Neural progenitor cell (in vitro differentiated cells): ENCODE results near the gene MYO18B. TPM values are rescaled to one million over a fixed set of nuclear protein-coding genes. Genes with fewer than 3 reads are reported as not detected.

Source experiments
- DNase-seq: peaks from one replicate; pipeline ENCODE4 v3.0.0-alpha.2; 2016; ENCODE audit warnings: low spot score
- H2AFZ ChIP-seq: fragments of 200-600 bp; sonication (generic); replicated peaks from 2 replicates; pipeline ENCODE4 v1.6.1; 2016; ENCODE audit warnings: antibody characterized with exemption
- H3F3A ChIP-seq: fragments of 200-600 bp; sonication (generic); 2 replicates; pipeline ENCODE4 v1.6.1; 2016; ENCODE audit warnings: antibody characterized with exemption, low read depth
- H3K27ac ChIP-seq: fragments of 200-600 bp; sonication (generic); 2 replicates; pipeline ENCODE4 v1.5.1; 2016; ENCODE audit warnings: mild to moderate bottlenecking
- H3K27me3 ChIP-seq: fragments of 200-600 bp; sonication (generic); 2 replicates; pipeline ENCODE4 v1.6.1; 2016; ENCODE audit warnings: mild to moderate bottlenecking, moderate library complexity
- H3K36me3 ChIP-seq: fragments of 200-600 bp; sonication (generic); 2 replicates; pipeline ENCODE4 v1.5.1; 2016
- H3K4me1 ChIP-seq: fragments of 200-600 bp; sonication (generic); 2 replicates; pipeline ENCODE4 v1.6.1; 2016; ENCODE audit warnings: mixed run types
- H3K4me2 ChIP-seq: fragments of 200-600 bp; sonication (generic); 2 replicates; pipeline ENCODE4 v1.6.1; 2016
- H3K4me3 ChIP-seq: fragments of 200-600 bp; sonication (generic); 2 replicates; pipeline ENCODE4 v1.5.1; 2016
- H3K79me2 ChIP-seq: fragments of 200-600 bp; sonication (generic); 2 replicates; pipeline ENCODE4 v1.6.1; 2016; ENCODE audit warnings: low read depth
- H3K9ac ChIP-seq: fragments of 200-600 bp; sonication (generic); 2 replicates; pipeline ENCODE4 v1.6.1; 2016
- H3K9me3 ChIP-seq: fragments of 200-600 bp; sonication (generic); 2 replicates; pipeline ENCODE4 v1.5.1; 2016; ENCODE audit warnings: low read depth
- H4K20me1 ChIP-seq: fragments of 200-600 bp; sonication (generic); 2 replicates; pipeline ENCODE4 v1.6.1; 2016; ENCODE audit warnings: low read depth
- H3K27ac Mint-ChIP-seq: 3 replicates; pipeline ENCODE4 v1.8.0; 2021; ENCODE audit warnings: mixed read lengths
- H3K27me3 Mint-ChIP-seq: 2 replicates; pipeline ENCODE4 v1.8.0; 2022; ENCODE audit warnings: low read depth, mild to moderate bottlenecking, inconsistent platforms, moderate library complexity, mixed read lengths; ENCODE audit not compliant: insufficient read depth
- H3K36me3 Mint-ChIP-seq: 3 replicates; pipeline ENCODE4 v1.8.0; 2021; ENCODE audit warnings: mixed read lengths
- H3K4me1 Mint-ChIP-seq: 3 replicates; pipeline ENCODE4 v1.8.0; 2021; ENCODE audit warnings: mixed read lengths
- H3K4me3 Mint-ChIP-seq: 3 replicates; pipeline ENCODE4 v1.8.0; 2021; ENCODE audit warnings: mild to moderate bottlenecking, moderate library complexity, mixed read lengths
- H3K9me3 Mint-ChIP-seq: 3 replicates; pipeline ENCODE4 v1.8.0; 2020; ENCODE audit warnings: mixed read lengths
- CTCF ChIP-seq: fragments of 200-600 bp; sonication (generic); IDR thresholded peaks from 2 replicates; pipeline ENCODE4 v1.5.1; 2017; ENCODE audit warnings: antibody characterized with exemption, mild to moderate bottlenecking
- EZH2 ChIP-seq: fragments of 200-600 bp; sonication (generic); IDR thresholded peaks from 2 replicates; pipeline ENCODE4 v1.6.1; 2017; ENCODE audit warnings: antibody characterized with exemption, mild to moderate bottlenecking, moderate library complexity
- EZH2phosphoT487 ChIP-seq: fragments of 200-600 bp; sonication (generic); IDR thresholded peaks from 2 replicates; pipeline ENCODE4 v1.6.1; 2017; ENCODE audit warnings: antibody characterized with exemption
- total RNA-seq: library from RNA; depleted of rRNA; stranded (reverse); fragments of >200 nt; gene quantifications from 2 replicates; pipeline ENCODE4 v1.2.3, GENCODE V29; 2015; ENCODE audit warnings: low replicate concordance

MYO18B gene
- total RNA-seq, 1 donor from 2014 or later, result not detected

GRCh38 chr22:25766418-25766817 is 24.4 kb downstream of the MYO18B start:
- no peaks in the 10 kb centered on the region for H3K4me1 Mint-ChIP-seq
- no peak overlapping the region for H3K4me2 ChIP-seq
- H4K20me1 ChIP-seq, result no peaks in the 10 kb centered on the region
- no peak for DNase-seq
- no peak overlapping the region for H3K4me3 Mint-ChIP-seq
- no peaks in the 10 kb centered on the region for H3K9me3 ChIP-seq
- peaks cover 16% of the 10 kb centered on the region for H3K9me3 Mint-ChIP-seq
- no peaks in the 10 kb centered on the region for H3K36me3 ChIP-seq
- no peak overlapping the region for H2AFZ ChIP-seq
- H3K27me3 Mint-ChIP-seq, result peaks cover 6% of the 10 kb centered on the region
- no peaks in the 10 kb centered on the region for H3K4me1 ChIP-seq
- H3K27ac Mint-ChIP-seq, result no peak overlapping the region
- no peaks in the 10 kb centered on the region for H3K79me2 ChIP-seq
- no peaks in the 10 kb centered on the region for H3K36me3 Mint-ChIP-seq
- TF ChIP-seq EZH2phosphoT487, result no peak
- TF ChIP-seq EZH2, result no peak
- no peak for TF ChIP-seq CTCF
- no peaks in the 10 kb centered on the region for H3F3A ChIP-seq
- no peak overlapping the region for H3K4me3 ChIP-seq
- H3K9ac ChIP-seq, result no peak overlapping the region
- H3K27me3 ChIP-seq, result no peaks in the 10 kb centered on the region
- no peak overlapping the region for H3K27ac ChIP-seq

- H3K4me2 ChIP-seq, result no peak overlapping the region
- H3K4me1 ChIP-seq, result no peaks in the 10 kb centered on the region
- peaks cover 9% of the 10 kb centered on the region for H3K27me3 Mint-ChIP-seq
- H3K36me3 ChIP-seq, result no peaks in the 10 kb centered on the region
- H3K4me3 ChIP-seq, result no peak overlapping the region
- H4K20me1 ChIP-seq, result no peaks in the 10 kb centered on the region
- H3K9me3 Mint-ChIP-seq, result peaks cover 16% of the 10 kb centered on the region
- TF ChIP-seq EZH2phosphoT487, result no peak
- no peak for TF ChIP-seq EZH2
- no peak for TF ChIP-seq CTCF
- no peak overlapping the region for H2AFZ ChIP-seq
- no peak overlapping the region for H3K27ac Mint-ChIP-seq
- no peak overlapping the region for H3K27ac ChIP-seq
- no peak overlapping the region for H3K9ac ChIP-seq
- no peaks in the 10 kb centered on the region for H3K27me3 ChIP-seq
- no peak overlapping the region for H3K4me3 Mint-ChIP-seq
- H3F3A ChIP-seq, result no peaks in the 10 kb centered on the region
- no peaks in the 10 kb centered on the region for H3K4me1 Mint-ChIP-seq
- no peaks in the 10 kb centered on the region for H3K36me3 Mint-ChIP-seq
- no peaks in the 10 kb centered on the region for H3K79me2 ChIP-seq
- no peak for DNase-seq
- H3K9me3 ChIP-seq, result no peaks in the 10 kb centered on the region
Measured at GRCh38 chr22:25770333-25770732, 28.3 kb downstream of the MYO18B start.

DNA sequence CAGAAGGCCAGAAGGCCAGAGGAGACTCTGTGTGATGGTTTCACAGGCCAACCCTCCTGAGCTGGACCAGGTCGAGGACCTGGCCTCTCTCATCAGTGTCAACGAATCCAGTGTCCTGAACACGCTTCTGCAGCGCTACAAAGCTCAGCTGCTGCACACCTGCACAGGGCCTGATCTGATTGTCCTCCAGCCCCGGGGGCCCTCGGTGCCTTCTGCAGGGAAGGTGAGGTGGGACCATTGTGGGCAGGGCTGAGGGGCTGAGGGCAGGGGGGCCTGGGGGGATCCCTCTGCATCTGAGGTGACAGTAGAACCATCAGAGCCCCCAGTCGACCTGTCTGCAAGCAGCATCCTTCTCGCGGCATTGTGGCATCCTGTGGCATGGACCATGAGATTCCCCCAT is 30.3 kb downstream of the MYO18B start:
- H3K4me1 Mint-ChIP-seq, result peaks cover 8% of the 10 kb centered on the region
- TF ChIP-seq EZH2phosphoT487 (no peak), CTCF (no peak), EZH2 (no peak)

More for the DNA sequence above, 30.3 kb downstream of the MYO18B start:
- Mint-ChIP-seq H3K9me3 (peaks cover 6% of the 10 kb centered on the region), H3K27me3 (peaks cover 7% of the 10 kb centered on the region), H3K4me3 (no peak overlapping the region), H3K36me3 (no peaks in the 10 kb centered on the region), H3K27ac (no peak overlapping the region)
- H3K9me3 ChIP-seq, result no peaks in the 10 kb centered on the region
- H3K4me1 ChIP-seq, result no peaks in the 10 kb centered on the region
- H3K27ac ChIP-seq, result no peak overlapping the region
- no peak overlapping the region for H3K4me2 ChIP-seq
- H4K20me1 ChIP-seq, result no peaks in the 10 kb centered on the region
- no peak overlapping the region for H2AFZ ChIP-seq
- no peak for DNase-seq
- no peak overlapping the region for H3K4me3 ChIP-seq
- no peaks in the 10 kb centered on the region for H3K79me2 ChIP-seq
- H3K36me3 ChIP-seq, result no peaks in the 10 kb centered on the region
- H3F3A ChIP-seq, result no peaks in the 10 kb centered on the region
- no peak overlapping the region for H3K9ac ChIP-seq
- no peaks in the 10 kb centered on the region for H3K27me3 ChIP-seq
